ENCODE results near the gene PTGES2. TPM values are rescaled to one million over a fixed set of nuclear protein-coding genes. Genes with fewer than 3 reads are reported as not detected.
A peak's percentile ranks its signal among the peaks of the same experiment; 100 is the strongest.

Gene PTGES2
- total RNA-seq, 2 experiments from 2014 or later: 51.0 to 56.4 TPM

DNA sequence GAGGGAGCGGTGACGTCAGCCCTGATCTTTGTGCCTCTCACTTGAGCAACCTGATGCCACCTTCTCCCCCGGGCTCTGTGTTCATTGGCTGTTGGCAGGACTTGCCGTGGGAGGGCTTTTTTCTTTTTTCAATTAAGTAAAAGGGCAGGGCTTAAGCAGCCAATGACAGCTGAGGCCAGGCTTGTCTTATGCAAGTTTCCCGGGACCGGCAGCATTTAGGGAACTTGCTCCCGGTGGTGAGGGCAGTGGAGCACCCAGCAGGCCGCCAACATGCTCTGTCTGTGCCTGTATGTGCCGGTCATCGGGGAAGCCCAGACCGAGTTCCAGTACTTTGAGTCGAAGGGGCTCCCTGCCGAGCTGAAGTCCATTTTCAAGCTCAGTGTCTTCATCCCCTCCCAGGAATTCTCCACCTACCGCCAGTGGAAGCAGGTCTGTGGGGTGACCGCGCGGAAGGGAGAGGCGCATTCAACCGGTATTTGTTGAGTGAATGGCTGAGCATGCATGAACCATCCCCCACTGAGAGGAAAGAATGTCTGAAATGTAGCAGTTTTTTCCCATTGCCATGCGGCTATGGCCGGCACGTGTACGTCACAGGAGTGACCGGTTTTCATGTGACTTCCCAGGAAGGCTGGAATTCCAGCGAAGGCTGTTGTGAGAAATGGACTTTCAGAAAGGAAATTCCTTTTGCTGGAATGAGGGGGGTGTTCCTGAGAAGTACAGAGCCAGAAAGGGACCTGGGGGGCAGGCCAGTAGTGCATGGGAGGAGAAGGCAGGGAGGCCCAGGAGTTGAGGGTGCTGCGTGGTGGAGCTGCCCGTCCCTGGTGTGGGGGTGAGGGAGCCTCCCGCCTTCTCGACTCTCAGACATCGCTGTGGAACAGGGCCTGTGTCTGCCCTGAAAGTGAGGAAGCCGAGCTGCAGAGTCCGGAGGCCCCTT lies 29.0 kb downstream of the PTGES2 start:
- ATAC-seq (no peak), DNase-seq (no peak)
- H3K9me3 Mint-ChIP-seq (ENCODE audit: low read depth): no peaks in the 10 kb centered on the region
- H3K36me3 Mint-ChIP-seq: peaks cover 12% of the 10 kb centered on the region
- H3K27ac Mint-ChIP-seq: no peak overlapping the region
- peaks cover 42% of the 10 kb centered on the region for H3K4me1 Mint-ChIP-seq
- CTCF ChIA-PET: interaction anchor here (0.6 to 1.6 kb wide), 4 partner anchors 11 to 661 kb away, joined by 3 to 5 read pairs (median 4); no protein-coding TSS in a partner anchor
- no peaks in the 10 kb centered on the region for H3K27me3 Mint-ChIP-seq
- no peak overlapping the region for H3K4me3 Mint-ChIP-seq

DNA sequence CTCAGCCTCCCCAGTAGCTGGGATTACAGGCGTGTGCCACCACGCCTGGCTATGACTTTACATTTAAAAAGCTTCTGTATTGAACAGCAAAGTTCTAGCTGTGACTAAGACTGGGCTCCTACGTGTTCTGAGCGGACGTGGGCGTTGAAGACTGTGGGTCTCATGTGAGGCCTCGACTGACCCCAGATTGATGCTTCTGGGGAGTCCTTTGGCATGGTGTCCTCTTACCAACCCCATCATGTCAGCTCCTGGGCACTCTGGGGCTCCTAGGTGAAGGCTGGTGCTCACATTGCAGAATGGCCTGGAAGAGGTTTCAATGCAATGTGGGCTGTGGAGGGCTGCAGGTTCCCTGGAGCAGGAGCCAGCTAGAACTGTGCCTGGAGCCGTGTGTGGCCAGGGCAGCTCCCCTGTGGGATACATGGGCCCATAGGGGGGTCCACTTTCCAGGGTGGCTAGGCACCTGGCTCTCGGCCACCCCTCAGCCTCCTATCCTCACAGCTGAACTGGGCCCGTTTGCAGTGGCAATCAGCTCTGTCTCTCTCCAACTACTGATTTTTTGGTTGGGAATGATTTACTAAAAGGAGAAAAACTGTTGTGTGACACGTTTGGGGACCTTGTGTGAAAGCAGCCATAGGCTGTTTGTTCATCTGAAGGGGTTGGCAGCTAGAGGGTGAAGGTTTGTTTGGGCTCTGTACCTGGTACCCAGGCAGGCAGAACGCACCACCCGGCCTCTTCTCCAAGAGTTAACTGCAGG lies 29.8 kb downstream of the PTGES2 start:
- peaks cover 44% of the 10 kb centered on the region for H3K4me1 Mint-ChIP-seq
- DNase-seq (no peak), ATAC-seq (no peak)
- CTCF ChIA-PET: interaction anchor here (0.6 to 1.6 kb wide), 4 partner anchors 10 to 661 kb away, joined by 3 to 5 read pairs (median 4); no protein-coding TSS in a partner anchor
- no peak overlapping the region for H3K4me3 Mint-ChIP-seq
- H3K27me3 Mint-ChIP-seq: no peaks in the 10 kb centered on the region
- no peaks in the 10 kb centered on the region for H3K9me3 Mint-ChIP-seq (ENCODE audit: low read depth)
- H3K36me3 Mint-ChIP-seq: peaks cover 8% of the 10 kb centered on the region
- no peak overlapping the region for H3K27ac Mint-ChIP-seq

DNA sequence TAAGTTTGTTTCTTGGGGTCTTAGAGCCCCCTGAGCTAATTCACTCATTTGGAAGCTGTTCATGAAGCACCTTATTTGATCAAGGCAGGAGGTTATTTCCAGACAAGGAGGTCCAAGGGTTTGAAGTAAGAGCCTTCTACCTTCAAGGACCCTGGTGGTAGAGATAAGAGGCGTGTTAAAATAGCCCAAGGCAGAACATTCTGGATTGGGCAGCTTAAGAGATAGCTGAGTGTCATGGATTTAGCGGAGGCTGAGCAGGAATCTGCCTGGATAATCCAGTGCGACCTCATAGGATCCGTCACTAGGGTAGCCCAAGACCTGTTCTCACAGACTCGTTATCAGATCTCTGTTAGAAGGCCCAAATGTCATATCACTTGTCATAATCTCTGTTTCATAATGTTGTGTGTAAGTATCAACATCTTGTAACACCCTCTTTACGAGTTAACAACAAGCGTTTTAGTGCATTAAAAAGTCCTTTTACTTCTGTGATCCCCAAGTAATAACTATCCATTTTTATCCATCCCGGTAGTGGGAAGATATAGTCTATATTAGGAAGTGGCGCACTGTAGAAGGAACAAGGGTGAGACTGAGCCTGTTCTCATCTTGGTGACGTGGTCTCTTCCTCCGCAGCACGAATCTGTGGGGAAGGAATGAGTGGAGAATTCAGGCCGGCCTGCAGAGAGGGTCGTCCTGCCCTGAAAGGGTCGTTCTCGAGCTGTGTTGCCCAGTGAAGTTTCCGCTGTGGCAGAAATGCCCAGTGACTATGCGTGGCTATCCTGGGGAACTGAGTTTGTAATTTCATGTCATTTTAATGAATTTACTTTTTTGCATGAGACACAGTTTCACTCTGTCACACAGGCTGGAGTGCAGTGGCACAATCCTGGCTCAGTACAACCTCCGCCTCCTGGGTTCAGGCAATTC lies 30.7 kb downstream of the PTGES2 start:
- DNase-seq (no peak), ATAC-seq (no peak)
- Mint-ChIP-seq H3K9me3 (ENCODE audit: low read depth) (no peaks in the 10 kb centered on the region), H3K27me3 (no peaks in the 10 kb centered on the region), H3K36me3 (peaks cover 1% of the 10 kb centered on the region), H3K4me3 (no peak overlapping the region), H3K4me1 (peaks cover 44% of the 10 kb centered on the region), H3K27ac (no peak overlapping the region)
- CTCF ChIA-PET: no interaction called here

DNA sequence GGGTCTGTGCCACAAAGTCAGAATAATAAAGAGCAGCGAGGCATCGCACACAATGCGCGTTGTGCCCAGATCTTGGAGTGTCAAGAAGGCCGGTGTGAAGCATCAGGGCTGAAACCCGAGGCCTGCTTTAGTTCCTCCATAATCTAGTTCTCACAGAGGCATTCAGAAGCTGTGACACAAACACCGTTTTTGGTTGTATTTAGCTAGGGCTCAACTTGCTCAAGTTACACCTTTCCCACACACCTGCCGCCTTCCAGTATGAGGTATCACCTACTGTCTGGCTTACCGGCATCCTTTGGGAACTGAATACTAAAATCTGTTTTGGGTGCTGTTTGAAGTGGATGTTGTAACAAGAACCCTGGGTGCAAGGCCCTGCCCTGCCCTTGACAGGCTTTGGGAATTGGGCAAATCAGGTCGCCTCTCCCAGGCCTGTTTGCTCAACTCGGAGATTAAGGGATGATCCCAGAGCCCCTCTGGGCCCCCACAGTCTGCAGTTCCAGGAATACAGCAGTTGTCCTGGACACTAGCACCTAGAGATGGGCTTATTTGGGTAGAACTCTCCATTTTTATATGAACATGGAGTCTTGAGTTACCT lies 32.5 kb downstream of the PTGES2 start:
- Mint-ChIP-seq H3K27ac (peak overlapping the region; percentile 51), H3K4me1 (peaks cover 52% of the 10 kb centered on the region), H3K36me3 (no peaks in the 10 kb centered on the region), H3K9me3 (ENCODE audit: low read depth) (no peaks in the 10 kb centered on the region), H3K27me3 (no peaks in the 10 kb centered on the region), H3K4me3 (no peak overlapping the region)
- CTCF ChIA-PET: interaction anchor here (2.5 kb wide), 1 partner anchor 23 kb away, joined by 8 read pairs; no protein-coding TSS in a partner anchor
- ATAC-seq (no peak), DNase-seq (no peak)

DNA sequence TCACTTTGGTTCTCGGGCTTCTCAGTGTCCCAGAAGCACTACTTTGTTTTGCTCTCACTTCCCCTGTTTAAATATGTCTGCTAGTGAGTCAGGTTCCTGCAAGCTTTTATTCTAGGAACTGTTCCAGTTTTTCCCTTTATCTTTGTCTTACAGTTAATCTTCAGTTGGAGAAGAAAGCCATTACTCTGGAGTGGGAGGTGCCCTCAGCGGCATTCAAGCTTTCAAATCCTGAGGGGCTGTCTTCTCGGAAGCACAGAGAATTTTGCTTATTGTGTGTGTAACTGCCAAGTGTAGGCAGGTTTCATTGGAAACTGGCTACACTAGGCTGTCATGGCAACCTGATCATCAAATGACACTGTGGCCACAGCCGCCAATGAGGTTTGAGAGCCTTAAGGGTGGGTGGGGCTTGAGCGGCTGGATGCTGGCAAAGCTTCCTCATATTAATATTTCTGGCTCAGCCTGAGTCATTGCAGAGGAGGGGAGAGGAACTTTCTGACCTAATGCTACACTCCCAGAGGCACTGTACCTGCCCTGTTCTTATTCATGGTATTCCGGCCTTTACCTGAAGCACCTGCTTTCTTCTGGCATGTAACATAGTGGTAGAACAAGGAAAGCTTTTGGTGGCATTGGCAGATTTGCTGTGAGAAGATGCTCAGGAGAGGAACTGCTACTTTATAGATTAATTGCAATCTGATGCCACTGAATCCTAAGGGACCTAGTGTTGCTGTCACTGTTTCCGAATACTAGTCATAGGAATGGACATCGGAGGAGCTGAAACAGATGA lies 33.2 kb downstream of the PTGES2 start:
- no peaks in the 10 kb centered on the region for H3K36me3 Mint-ChIP-seq

DNA sequence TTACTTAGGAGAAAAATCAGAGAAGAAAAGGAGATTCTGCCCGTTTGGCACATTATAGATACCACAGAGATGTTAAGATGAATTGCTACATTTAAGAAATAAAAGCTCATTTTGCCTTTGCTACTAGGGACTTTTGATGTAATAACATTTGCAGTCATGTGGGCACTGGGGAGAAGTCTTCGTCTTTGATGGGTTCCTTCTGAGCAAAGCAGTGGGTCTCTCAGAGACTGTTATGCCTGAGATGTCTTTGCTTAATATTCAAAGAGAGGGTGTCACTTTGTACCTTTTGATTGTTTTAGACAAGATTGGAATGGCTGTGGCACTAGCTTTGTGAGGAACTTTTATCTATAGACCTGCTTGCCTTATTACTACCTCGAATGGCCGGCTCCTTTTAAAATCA lies 34.5 kb downstream of the PTGES2 start:
- Mint-ChIP-seq H3K4me3 (no peak overlapping the region), H3K27me3 (no peaks in the 10 kb centered on the region), H3K4me1 (peaks cover 44% of the 10 kb centered on the region), H3K36me3 (peaks cover 3% of the 10 kb centered on the region), H3K9me3 (ENCODE audit: low read depth) (no peaks in the 10 kb centered on the region), H3K27ac (peak overlapping the region; percentile 62)
- DNase-seq: no peak
- ATAC-seq: no peak
- CTCF ChIA-PET: interaction anchor here (1.0 to 1.6 kb wide), 5 partner anchors 8 to 32 kb away, joined by 3 to 8 read pairs (median 4); no protein-coding TSS in a partner anchor

More for the DNA sequence above, 33.2 kb downstream of the PTGES2 start:
- H3K4me1 Mint-ChIP-seq: peaks cover 45% of the 10 kb centered on the region
- ATAC-seq (peak; percentile 89), DNase-seq (peak; percentile 73)
- H3K27me3 Mint-ChIP-seq: no peaks in the 10 kb centered on the region
- peak overlapping the region; percentile 51 for H3K27ac Mint-ChIP-seq
- CTCF ChIA-PET: interaction anchor here (2.5 kb wide), 1 partner anchor 23 kb away, joined by 8 read pairs; no protein-coding TSS in a partner anchor
- H3K4me3 Mint-ChIP-seq: no peak overlapping the region
- no peaks in the 10 kb centered on the region for H3K9me3 Mint-ChIP-seq (ENCODE audit: low read depth)

DNA sequence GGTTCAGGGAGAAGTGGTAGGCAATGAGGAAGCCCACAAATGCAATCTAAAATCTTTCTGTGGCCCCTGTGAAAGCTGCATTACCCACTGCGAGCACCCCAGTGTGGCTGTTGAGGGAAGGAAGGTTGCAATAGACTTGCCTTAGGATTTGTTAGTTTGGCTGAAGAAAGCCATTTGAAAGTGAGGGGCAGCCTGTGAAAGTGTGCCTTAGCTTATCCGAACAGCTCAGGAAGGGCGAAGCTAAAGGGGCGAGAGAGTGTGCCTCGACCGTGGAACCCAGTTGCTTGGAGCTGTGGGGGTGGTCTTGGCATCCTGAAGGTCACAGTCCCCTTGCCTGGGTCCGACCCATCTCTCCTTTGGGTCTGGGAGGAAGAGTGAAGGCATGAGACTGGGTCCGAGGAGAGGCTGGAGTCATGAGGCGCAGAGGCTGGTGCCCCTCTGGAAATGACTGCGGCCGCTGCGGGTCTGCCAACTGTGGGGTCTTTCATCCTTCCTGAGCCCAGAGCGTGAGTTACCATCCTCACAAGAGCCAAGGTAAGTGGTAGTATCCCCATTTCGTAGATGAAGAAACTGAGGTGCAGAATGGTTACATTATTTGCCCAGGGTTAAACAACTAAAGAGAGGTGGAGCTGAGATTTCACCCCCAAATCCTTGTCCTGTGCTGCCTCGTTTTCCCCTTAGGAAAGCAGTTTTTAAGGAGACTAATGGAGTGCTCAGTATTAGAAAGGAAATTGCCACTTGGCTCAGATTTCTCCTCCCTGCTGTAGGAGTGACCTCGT lies 35.1 kb downstream of the PTGES2 start:
- H3K4me3 Mint-ChIP-seq: no peak overlapping the region
- H3K4me1 Mint-ChIP-seq: peaks cover 46% of the 10 kb centered on the region
- peak overlapping the region; percentile 62 for H3K27ac Mint-ChIP-seq
- no peak for DNase-seq
- no peaks in the 10 kb centered on the region for H3K9me3 Mint-ChIP-seq (ENCODE audit: low read depth)
- no peaks in the 10 kb centered on the region for H3K27me3 Mint-ChIP-seq
- no peak for ATAC-seq
- CTCF ChIA-PET: interaction anchor here (0.9 to 1.7 kb wide), 8 partner anchors 8 to 150 kb away, joined by 3 to 8 read pairs (median 4); no protein-coding TSS in a partner anchor
- peaks cover 3% of the 10 kb centered on the region for H3K36me3 Mint-ChIP-seq

DNA sequence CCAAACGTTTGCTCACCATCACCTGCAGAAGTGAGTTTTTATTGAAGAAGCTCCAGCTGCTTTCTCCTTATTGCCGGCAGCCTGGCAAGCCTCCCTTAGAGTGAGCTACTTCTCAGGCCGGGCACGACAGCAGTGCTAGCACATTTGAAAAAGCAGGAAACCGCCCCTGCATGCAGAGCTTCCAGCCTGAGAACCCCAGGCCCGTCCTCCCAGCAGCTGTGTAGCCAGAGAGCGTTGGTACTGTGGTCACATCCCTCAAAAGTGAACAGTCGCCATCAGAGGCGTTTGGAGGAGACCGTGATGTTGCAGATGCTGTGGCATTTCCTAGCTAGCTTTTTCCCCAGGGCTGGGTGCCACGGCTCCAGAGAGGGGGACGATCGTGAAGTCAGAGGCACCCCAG lies 36.0 kb downstream of the PTGES2 start:
- peaks cover 4% of the 10 kb centered on the region for H3K36me3 Mint-ChIP-seq
- no peak overlapping the region for H3K4me3 Mint-ChIP-seq
- DNase-seq: no peak
- peaks cover 40% of the 10 kb centered on the region for H3K4me1 Mint-ChIP-seq
- no peak overlapping the region for H3K27ac Mint-ChIP-seq
- no peaks in the 10 kb centered on the region for H3K27me3 Mint-ChIP-seq
- CTCF ChIA-PET: interaction anchor here (0.9 to 1.7 kb wide), 4 partner anchors 8 to 149 kb away, joined by 3 to 6 read pairs (median 6); no protein-coding TSS in a partner anchor
- ATAC-seq: no peak
- no peaks in the 10 kb centered on the region for H3K9me3 Mint-ChIP-seq (ENCODE audit: low read depth)

DNA sequence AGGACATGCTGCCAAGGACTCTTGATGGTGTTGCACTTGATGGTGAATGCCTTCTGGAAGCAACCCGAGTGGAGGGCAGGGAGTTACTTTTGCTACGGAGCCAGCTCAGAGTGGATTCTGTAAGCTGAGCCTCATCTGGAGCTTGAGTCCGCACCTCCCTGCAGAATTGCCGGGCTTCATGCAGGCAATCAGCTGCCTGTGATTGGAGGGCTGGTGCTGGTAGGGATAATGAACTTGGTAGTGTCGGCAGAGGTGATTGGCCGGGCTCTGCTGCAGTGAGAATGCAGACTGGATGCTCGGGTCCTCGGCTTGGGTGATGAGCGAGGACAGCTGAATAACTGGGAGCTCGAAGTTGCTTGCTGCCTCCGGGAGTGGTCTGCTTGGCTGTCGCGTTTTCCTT lies 36.4 kb downstream of the PTGES2 start:
- Mint-ChIP-seq H3K4me3 (no peak overlapping the region), H3K27me3 (no peaks in the 10 kb centered on the region), H3K27ac (no peak overlapping the region), H3K36me3 (peaks cover 4% of the 10 kb centered on the region), H3K9me3 (ENCODE audit: low read depth) (no peaks in the 10 kb centered on the region), H3K4me1 (peaks cover 40% of the 10 kb centered on the region)
- CTCF ChIA-PET: interaction anchor here (0.9 to 1.7 kb wide), 4 partner anchors 8 to 148 kb away, joined by 3 to 6 read pairs (median 6); no protein-coding TSS in a partner anchor
- ATAC-seq: no peak
- no peak for DNase-seq

DNA sequence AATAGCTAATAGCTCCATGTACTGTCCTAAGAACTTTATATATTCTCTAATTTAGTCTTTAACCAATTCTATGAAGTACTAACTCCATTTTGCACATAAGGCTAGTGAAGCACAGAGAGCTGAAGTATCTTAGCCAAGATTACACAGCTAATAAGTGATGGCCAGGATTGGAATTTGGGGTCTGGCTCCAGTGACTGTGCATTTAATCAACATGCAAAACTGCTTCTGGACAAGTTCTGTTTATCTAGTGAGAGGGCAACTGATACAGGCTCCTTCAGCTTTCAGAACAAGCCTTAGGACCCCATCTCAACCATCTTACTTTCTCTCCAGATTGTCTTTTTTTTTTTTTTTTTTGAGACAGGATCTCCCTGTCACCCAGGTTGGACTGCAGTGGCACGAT lies 38.2 kb downstream of the PTGES2 start:
- Mint-ChIP-seq H3K9me3 (ENCODE audit: low read depth) (no peaks in the 10 kb centered on the region), H3K27me3 (no peaks in the 10 kb centered on the region), H3K36me3 (peaks cover 12% of the 10 kb centered on the region), H3K4me3 (no peak overlapping the region), H3K27ac (no peak overlapping the region), H3K4me1 (peaks cover 41% of the 10 kb centered on the region)
- CTCF ChIA-PET: interaction anchor here (0.7 to 1.0 kb wide), 3 partner anchors 9 to 37 kb away, joined by 3 to 6 read pairs (median 3); no protein-coding TSS in a partner anchor
- ATAC-seq (no peak), DNase-seq (no peak)
